ENCODE measurements around the gene HPS4.

DNA sequence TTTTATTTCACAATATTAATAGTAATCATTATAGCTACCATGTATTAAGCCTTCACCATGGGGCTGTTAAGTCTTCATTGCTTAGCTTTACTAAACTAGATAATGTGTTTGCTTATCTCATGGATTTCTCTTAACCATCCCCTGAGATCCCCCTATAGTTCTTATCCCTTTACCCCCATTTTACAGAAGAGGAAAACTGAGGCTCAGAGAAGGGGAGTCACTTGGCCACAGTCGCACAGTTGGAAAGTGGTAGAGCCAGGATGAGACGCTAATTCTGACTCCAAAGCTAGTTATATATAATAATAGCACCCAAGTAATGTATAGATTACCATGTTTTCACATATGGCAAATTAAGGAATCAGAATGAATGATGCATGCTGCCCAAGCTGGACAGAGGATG, 38.4 kb upstream of the HPS4 start:
- TF ChIP-seq, protein P1, sequence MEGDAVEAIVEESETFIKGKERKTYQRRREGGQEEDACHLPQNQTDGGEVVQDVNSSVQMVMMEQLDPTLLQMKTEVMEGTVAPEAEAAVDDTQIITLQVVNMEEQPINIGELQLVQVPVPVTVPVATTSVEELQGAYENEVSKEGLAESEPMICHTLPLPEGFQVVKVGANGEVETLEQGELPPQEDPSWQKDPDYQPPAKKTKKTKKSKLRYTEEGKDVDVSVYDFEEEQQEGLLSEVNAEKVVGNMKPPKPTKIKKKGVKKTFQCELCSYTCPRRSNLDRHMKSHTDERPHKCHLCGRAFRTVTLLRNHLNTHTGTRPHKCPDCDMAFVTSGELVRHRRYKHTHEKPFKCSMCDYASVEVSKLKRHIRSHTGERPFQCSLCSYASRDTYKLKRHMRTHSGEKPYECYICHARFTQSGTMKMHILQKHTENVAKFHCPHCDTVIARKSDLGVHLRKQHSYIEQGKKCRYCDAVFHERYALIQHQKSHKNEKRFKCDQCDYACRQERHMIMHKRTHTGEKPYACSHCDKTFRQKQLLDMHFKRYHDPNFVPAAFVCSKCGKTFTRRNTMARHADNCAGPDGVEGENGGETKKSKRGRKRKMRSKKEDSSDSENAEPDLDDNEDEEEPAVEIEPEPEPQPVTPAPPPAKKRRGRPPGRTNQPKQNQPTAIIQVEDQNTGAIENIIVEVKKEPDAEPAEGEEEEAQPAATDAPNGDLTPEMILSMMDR (IDR thresholded peaks at IDR 0.05), result no peak
- TF ChIP-seq POLR2A (IDR thresholded peaks at IDR 0.05), result no peak
